HEK293 (cell line): Measurements from ENCODE around the gene NUDT22.

ENCODE experiments used
- CTCF ChIA-PET: fragments of 350-600 bp; formaldehyde crosslinking; extraction: SDS; loops from one replicate; lab custom pipeline; 2021; ENCODE audit warnings: antibody characterized with exemption; lab: Yijun Ruan, JAX
- POLR2A ChIA-PET: fragments of 300-600 bp; formaldehyde crosslinking; extraction: SDS; loops from one replicate; lab custom pipeline; 2020; ENCODE audit warnings: antibody characterized with exemption, inconsistent platforms; lab: Yijun Ruan, JAX
- H3K27ac ChIP-seq: fragments of 200-500 bp; sonication (Bioruptor generic); 2 replicates; pipeline ENCODE4 v1.5.1; 2014; ENCODE audit warnings: low read depth, low read length, control low read depth, inconsistent platforms; ENCODE audit errors: extremely low read depth
- H3K36me3 ChIP-seq, 2 experiments: fragments of 200-500 bp in 1 of 2; sonication (Bioruptor generic) in 1 of 2; 1 replicate in 1 of 2; 2 replicates in 1 of 2; pipeline ENCODE4 v1.5.1; 2014 to 2017; ENCODE audit warnings: inconsistent platforms in 2 of 2, low read length in 2 of 2; ENCODE audit not compliant: control insufficient read depth in 2 of 2, insufficient read depth in 1 of 2
- H3K4me1 ChIP-seq: fragments of 200-500 bp; sonication (Bioruptor generic); 2 replicates; pipeline ENCODE4 v1.5.1; 2014; ENCODE audit warnings: mild to moderate bottlenecking, low read length, inconsistent platforms; ENCODE audit not compliant: control insufficient read depth, insufficient read depth
- H3K4me3 ChIP-seq: 2 replicates; pipeline ENCODE4 v1.5.1; 2011; ENCODE audit warnings: low read depth, mild to moderate bottlenecking, control low read depth, low read length, moderate library complexity
- H3K9me3 ChIP-seq: fragments of 200-500 bp; sonication (Bioruptor generic); 2 replicates; pipeline ENCODE4 v1.5.1; 2014; ENCODE audit warnings: low read depth, low read length, inconsistent platforms; ENCODE audit not compliant: control insufficient read depth, insufficient read depth
- EGR2 ChIP-seq: fragments of 450-650 bp; formaldehyde crosslinking; IDR thresholded peaks from 2 replicates; pipeline ENCODE4 v1.5.1; 2016; ENCODE audit warnings: low read depth, missing biosample characterization, missing genetic modification characterization
- GLIS1 ChIP-seq: fragments of 450-650 bp; formaldehyde crosslinking; IDR thresholded peaks from 2 replicates; pipeline ENCODE4 v1.5.1; 2016; ENCODE audit warnings: missing biosample characterization, missing genetic modification characterization
- GLIS2 ChIP-seq: fragments of 450-650 bp; formaldehyde crosslinking; IDR thresholded peaks from 2 replicates; pipeline ENCODE4 v1.5.1; 2016; ENCODE audit warnings: missing biosample characterization, missing genetic modification characterization
- SETDB1 ChIP-seq: IDR thresholded peaks from one replicate; pipeline ENCODE4 v1.6.1; 2017; ENCODE audit warnings: mild to moderate bottlenecking, low read length, moderate library complexity, mixed read lengths; ENCODE audit not compliant: insufficient read length
- ZBTB20 ChIP-seq: fragments of 450-650 bp; formaldehyde crosslinking; IDR thresholded peaks from 2 replicates; pipeline ENCODE4 v1.5.1; 2016; ENCODE audit warnings: missing biosample characterization, missing genetic modification characterization
- ZNF121 ChIP-seq: fragments of 450-650 bp; formaldehyde crosslinking; IDR thresholded peaks from 2 replicates; pipeline ENCODE4 v1.5.1; 2016; ENCODE audit warnings: missing biosample characterization, missing genetic modification characterization
- ZNF335 ChIP-seq: fragments of 450-650 bp; formaldehyde crosslinking; conservative IDR thresholded peaks from 2 replicates; pipeline ENCODE4 v1.5.1; 2016; ENCODE audit warnings: missing biosample characterization, missing genetic modification characterization
- ZNF416 ChIP-seq: fragments of 450-650 bp; formaldehyde crosslinking; IDR thresholded peaks from 2 replicates; pipeline ENCODE4 v1.5.1; 2016; ENCODE audit warnings: missing biosample characterization, missing genetic modification characterization
- ZNF449 ChIP-seq: fragments of 450-650 bp; formaldehyde crosslinking; IDR thresholded peaks from 2 replicates; pipeline ENCODE4 v1.5.1; 2017; ENCODE audit warnings: missing biosample characterization, mild to moderate bottlenecking, missing genetic modification characterization, moderate library complexity
- ZNF518A ChIP-seq: fragments of 450-650 bp; formaldehyde crosslinking; conservative IDR thresholded peaks from 2 replicates; pipeline ENCODE4 v1.5.1; 2016; ENCODE audit warnings: low read depth, missing biosample characterization, missing genetic modification characterization
- ZNF580 ChIP-seq: fragments of 450-650 bp; formaldehyde crosslinking; IDR thresholded peaks from 2 replicates; pipeline ENCODE4 v1.5.1; 2016; ENCODE audit warnings: missing biosample characterization, missing genetic modification characterization
- ZNF596 ChIP-seq: fragments of 450-650 bp; IDR thresholded peaks from 2 replicates; pipeline ENCODE4 v1.5.0; 2018; ENCODE audit warnings: missing biosample characterization, mild to moderate bottlenecking, missing genetic modification characterization, moderate library complexity
- ZNF624 ChIP-seq: fragments of 450-650 bp; formaldehyde crosslinking; IDR thresholded peaks from 2 replicates; pipeline ENCODE4 v1.5.1; 2017; ENCODE audit warnings: missing biosample characterization, missing genetic modification characterization
- ZNF707 ChIP-seq: fragments of 450-650 bp; formaldehyde crosslinking; IDR thresholded peaks from 2 replicates; pipeline ENCODE4 v1.5.1; 2016; ENCODE audit warnings: missing biosample characterization, missing genetic modification characterization
- ZNF843 ChIP-seq: fragments of 450-650 bp; formaldehyde crosslinking; IDR thresholded peaks from 2 replicates; pipeline ENCODE4 v1.5.1; 2016; ENCODE audit warnings: missing biosample characterization, missing genetic modification characterization
- TF ChIP-seq, protein P1 (sequence below): fragments of 450-650 bp; formaldehyde crosslinking; conservative IDR thresholded peaks from 2 replicates; pipeline ENCODE4 v1.5.1; 2016; ENCODE audit warnings: low read depth, missing biosample characterization, missing genetic modification characterization
- TF ChIP-seq, protein P2 (sequence below): IDR thresholded peaks from 2 replicates; pipeline ENCODE4 v1.6.1; 2011; ENCODE audit warnings: mild to moderate bottlenecking, low read depth, low read length, borderline replicate concordance
- TF ChIP-seq, protein P3 (sequence below): fragments of 450-650 bp; formaldehyde crosslinking; IDR thresholded peaks from 2 replicates; pipeline ENCODE4 v1.5.1; 2016; ENCODE audit warnings: missing biosample characterization, missing genetic modification characterization

Gene NUDT22

DNA sequence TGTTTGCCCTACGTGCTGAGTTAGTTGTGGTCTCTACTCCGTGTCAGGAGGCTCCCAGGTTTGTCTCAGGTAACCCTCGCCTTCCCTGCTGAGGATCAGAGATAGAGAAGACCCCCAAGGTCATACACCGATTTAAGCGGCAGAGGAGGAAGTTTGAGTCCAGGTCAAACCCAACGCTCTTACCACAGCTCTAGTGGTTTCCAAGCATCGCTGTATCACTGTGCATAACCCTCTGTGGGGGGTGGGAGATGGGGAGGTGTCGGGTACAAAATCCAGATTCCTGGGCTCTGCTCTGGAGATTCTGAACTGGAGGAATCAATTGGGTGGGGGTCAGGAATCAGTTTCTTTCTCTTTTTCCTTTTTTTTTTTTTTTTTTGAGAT, 4.9 kb downstream of the NUDT22 start:
- ChIA-PET CTCF (interaction anchor here (0.5 to 1.4 kb wide), 3 partner anchors 14 to 1445 kb away, joined by 3 to 8 read pairs (median 4); no protein-coding TSS in a partner anchor), POLR2A (interaction anchor here (0.7 to 3.5 kb wide), 3 partner anchors 10 to 422 kb away, joined by 6 to 8 read pairs (median 8); partner anchors contain the start of genes FKBP2 and STIP1)
- H3K4me3 ChIP-seq, result peak overlapping the region; percentile 71
- H3K9me3 ChIP-seq, result no peaks in the 10 kb centered on the region
- peak overlapping the region; percentile 42; the same call in 1 of the 2 replicates for H3K27ac ChIP-seq
- H3K36me3 ChIP-seq, result peaks cover 0 to 5% of the 10 kb centered on the region in 2 experiments; a peak in 1 of 3 replicates
- H3K4me1 ChIP-seq, result no peaks in the 10 kb centered on the region
- no peak for TF ChIP-seq SETDB1
- no peak for TF ChIP-seq ZNF707 (tag by site-specific recombination)
- TF ChIP-seq ZNF580 (tag by site-specific recombination), result no peak
- TF ChIP-seq ZNF596 (tag by site-specific recombination), result no peak
- TF ChIP-seq, protein P1, sequence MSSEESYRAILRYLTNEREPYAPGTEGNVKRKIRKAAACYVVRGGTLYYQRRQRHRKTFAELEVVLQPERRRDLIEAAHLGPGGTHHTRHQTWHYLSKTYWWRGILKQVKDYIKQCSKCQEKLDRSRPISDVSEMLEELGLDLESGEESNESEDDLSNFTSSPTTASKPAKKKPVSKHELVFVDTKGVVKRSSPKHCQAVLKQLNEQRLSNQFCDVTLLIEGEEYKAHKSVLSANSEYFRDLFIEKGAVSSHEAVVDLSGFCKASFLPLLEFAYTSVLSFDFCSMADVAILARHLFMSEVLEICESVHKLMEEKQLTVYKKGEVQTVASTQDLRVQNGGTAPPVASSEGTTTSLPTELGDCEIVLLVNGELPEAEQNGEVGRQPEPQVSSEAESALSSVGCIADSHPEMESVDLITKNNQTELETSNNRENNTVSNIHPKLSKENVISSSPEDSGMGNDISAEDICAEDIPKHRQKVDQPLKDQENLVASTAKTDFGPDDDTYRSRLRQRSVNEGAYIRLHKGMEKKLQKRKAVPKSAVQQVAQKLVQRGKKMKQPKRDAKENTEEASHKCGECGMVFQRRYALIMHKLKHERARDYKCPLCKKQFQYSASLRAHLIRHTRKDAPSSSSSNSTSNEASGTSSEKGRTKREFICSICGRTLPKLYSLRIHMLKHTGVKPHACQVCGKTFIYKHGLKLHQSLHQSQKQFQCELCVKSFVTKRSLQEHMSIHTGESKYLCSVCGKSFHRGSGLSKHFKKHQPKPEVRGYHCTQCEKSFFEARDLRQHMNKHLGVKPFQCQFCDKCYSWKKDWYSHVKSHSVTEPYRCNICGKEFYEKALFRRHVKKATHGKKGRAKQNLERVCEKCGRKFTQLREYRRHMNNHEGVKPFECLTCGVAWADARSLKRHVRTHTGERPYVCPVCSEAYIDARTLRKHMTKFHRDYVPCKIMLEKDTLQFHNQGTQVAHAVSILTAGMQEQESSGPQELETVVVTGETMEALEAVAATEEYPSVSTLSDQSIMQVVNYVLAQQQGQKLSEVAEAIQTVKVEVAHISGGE (tag by site-specific recombination), result 0 out of 2 replicates have a peak, but pooled peaks have one; percentile 20
- no peak for TF ChIP-seq ZNF121 (tag by site-specific recombination)
- TF ChIP-seq, protein P2, sequence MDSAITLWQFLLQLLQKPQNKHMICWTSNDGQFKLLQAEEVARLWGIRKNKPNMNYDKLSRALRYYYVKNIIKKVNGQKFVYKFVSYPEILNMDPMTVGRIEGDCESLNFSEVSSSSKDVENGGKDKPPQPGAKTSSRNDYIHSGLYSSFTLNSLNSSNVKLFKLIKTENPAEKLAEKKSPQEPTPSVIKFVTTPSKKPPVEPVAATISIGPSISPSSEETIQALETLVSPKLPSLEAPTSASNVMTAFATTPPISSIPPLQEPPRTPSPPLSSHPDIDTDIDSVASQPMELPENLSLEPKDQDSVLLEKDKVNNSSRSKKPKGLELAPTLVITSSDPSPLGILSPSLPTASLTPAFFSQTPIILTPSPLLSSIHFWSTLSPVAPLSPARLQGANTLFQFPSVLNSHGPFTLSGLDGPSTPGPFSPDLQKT, result no peak
- TF ChIP-seq ZBTB20 (tag by site-specific recombination), result peak; percentile 93
- no peak for TF ChIP-seq ZNF624 (tag by site-specific recombination)
- TF ChIP-seq GLIS1 (tag by site-specific recombination), result peak; percentile 65
- no peak for TF ChIP-seq EGR2 (tag by site-specific recombination)
- no peak for TF ChIP-seq ZNF335 (tag by site-specific recombination)
- TF ChIP-seq, protein P3, sequence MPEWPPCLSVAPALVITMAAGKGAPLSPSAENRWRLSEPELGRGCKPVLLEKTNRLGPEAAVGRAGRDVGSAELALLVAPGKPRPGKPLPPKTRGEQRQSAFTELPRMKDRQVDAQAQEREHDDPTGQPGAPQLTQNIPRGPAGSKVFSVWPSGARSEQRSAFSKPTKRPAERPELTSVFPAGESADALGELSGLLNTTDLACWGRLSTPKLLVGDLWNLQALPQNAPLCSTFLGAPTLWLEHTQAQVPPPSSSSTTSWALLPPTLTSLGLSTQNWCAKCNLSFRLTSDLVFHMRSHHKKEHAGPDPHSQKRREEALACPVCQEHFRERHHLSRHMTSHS (tag by site-specific recombination), result no peak
- no peak for TF ChIP-seq ZNF518A (tag by site-specific recombination)
- no peak for TF ChIP-seq ZNF416 (tag by site-specific recombination)
- no peak for TF ChIP-seq ZNF843
- 0 out of 2 replicates have a peak, but pooled peaks have one; percentile 2 for TF ChIP-seq GLIS2 (tag by site-specific recombination)
- TF ChIP-seq ZNF449 (tag by site-specific recombination), result 0 out of 2 replicates have a peak, but pooled peaks have one; percentile 1
- TF ChIP-seq, all 188 proteins: peak for 5
